Measurements from ENCODE around the gene MTHFD2L. TPM values are rescaled to one million over a fixed set of nuclear protein-coding genes. Genes with fewer than 3 reads are reported as not detected.

Gene MTHFD2L
- total RNA-seq, 1 experiment from 2014 or later: 11.6 TPM

DNA sequence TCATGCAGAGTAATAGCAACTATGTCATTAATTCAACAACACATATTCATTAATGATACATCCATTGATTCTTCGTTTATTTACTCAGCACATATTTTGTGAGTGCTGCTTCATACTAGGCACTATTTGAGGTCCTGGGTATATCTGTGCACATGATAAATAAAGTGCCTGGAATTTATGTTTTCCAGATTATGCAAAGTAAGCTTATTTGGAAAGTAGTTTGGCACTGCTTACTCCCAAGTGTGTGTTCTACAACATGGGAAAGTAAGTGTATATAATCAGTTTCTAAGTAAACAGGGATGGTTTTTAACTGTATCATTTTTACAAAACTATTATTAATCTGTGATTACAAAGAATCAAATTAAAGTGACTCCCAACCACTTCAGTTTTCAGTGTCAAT, 133.6 kb downstream of the MTHFD2L start:
- H4K5ac ChIP-seq (ENCODE audit: insufficient read length, low read depth, low read length): no peak overlapping the region
- no peaks in the 10 kb centered on the region for H3K9me3 Mint-ChIP-seq
- H2AK5ac ChIP-seq (ENCODE audit: insufficient read length, low read length): no peak overlapping the region
- H2AFZ ChIP-seq (ENCODE audit: low read length): no peak overlapping the region
- H3K27me3 ChIP-seq (ENCODE audit: insufficient read depth, low read length): no peaks in the 10 kb centered on the region
- no peak for DNase-seq
- no CpG with 5 or more reads among the region's 1 CpG for WGBS (ENCODE audit: extremely low coverage, insufficient read length, low lambda C conversion rate)
- no peak overlapping the region for H3T11ph ChIP-seq (ENCODE audit: low read length)
- H3K27me3 Mint-ChIP-seq (ENCODE audit: low read depth): no peaks in the 10 kb centered on the region
- H3K23me2 ChIP-seq (ENCODE audit: insufficient read length, low read depth, low read length, poor library complexity, severe bottlenecking): no peaks in the 10 kb centered on the region
- H3K9ac ChIP-seq (ENCODE audit: extremely low read depth, insufficient read length, low read length): no peak overlapping the region
- H2BK12ac ChIP-seq (ENCODE audit: insufficient read length, low read depth, low read length): no peak overlapping the region
- H3K79me2 ChIP-seq (ENCODE audit: insufficient read depth, low read length): no peaks in the 10 kb centered on the region
- no peak overlapping the region for H3K14ac ChIP-seq (ENCODE audit: insufficient read depth, low read length)
- H4K91ac ChIP-seq (ENCODE audit: insufficient read length, low read depth, low read length): no peak overlapping the region
- no peaks in the 10 kb centered on the region for H4K20me1 ChIP-seq (ENCODE audit: control insufficient read depth, insufficient read depth, insufficient read length)
- H2BK120ac ChIP-seq (ENCODE audit: low read depth, low read length, poor library complexity, severe bottlenecking): no peak overlapping the region
- no peak overlapping the region for H3K18ac ChIP-seq (ENCODE audit: insufficient read length, low read depth, low read length)
- no peak overlapping the region for H2BK15ac ChIP-seq (ENCODE audit: low read depth, low read length)
- TF ChIP-seq, protein P1, sequence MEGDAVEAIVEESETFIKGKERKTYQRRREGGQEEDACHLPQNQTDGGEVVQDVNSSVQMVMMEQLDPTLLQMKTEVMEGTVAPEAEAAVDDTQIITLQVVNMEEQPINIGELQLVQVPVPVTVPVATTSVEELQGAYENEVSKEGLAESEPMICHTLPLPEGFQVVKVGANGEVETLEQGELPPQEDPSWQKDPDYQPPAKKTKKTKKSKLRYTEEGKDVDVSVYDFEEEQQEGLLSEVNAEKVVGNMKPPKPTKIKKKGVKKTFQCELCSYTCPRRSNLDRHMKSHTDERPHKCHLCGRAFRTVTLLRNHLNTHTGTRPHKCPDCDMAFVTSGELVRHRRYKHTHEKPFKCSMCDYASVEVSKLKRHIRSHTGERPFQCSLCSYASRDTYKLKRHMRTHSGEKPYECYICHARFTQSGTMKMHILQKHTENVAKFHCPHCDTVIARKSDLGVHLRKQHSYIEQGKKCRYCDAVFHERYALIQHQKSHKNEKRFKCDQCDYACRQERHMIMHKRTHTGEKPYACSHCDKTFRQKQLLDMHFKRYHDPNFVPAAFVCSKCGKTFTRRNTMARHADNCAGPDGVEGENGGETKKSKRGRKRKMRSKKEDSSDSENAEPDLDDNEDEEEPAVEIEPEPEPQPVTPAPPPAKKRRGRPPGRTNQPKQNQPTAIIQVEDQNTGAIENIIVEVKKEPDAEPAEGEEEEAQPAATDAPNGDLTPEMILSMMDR (conservative IDR thresholded peaks at IDR 0.05): no peak
- no peak overlapping the region for H4K8ac ChIP-seq (replicated peaks; ENCODE audit: insufficient read length, low read depth, low read length)
- no peaks in the 10 kb centered on the region for H3K36me3 Mint-ChIP-seq (ENCODE audit: insufficient read depth in 1 of 3, low read depth in 3 of 3)
- H3K23ac ChIP-seq (ENCODE audit: insufficient read length, low read depth, low read length): no peak overlapping the region
- no peak overlapping the region for H3K4ac ChIP-seq (ENCODE audit: low read depth, low read length)
- H3K27ac Mint-ChIP-seq: no peak overlapping the region
- no peaks in the 10 kb centered on the region for H3K9me3 ChIP-seq (ENCODE audit: control insufficient read depth, low read depth, low read length)
- H2BK5ac ChIP-seq (ENCODE audit: insufficient read length, low read length): no peak overlapping the region
- H3K27ac ChIP-seq (ENCODE audit: insufficient read length, low read depth, low read length): no peak overlapping the region
- no peaks in the 10 kb centered on the region for H3K79me1 ChIP-seq (ENCODE audit: insufficient read depth, low read depth, low read length, poor library complexity, severe bottlenecking)
- H3K4me1 ChIP-seq (ENCODE audit: insufficient read depth, low read length): no peaks in the 10 kb centered on the region
- no peak overlapping the region for H2BK20ac ChIP-seq (ENCODE audit: low read depth, low read length, poor library complexity, severe bottlenecking)
- no peaks in the 10 kb centered on the region for H3K4me1 Mint-ChIP-seq
- no peak overlapping the region for H3K4me3 Mint-ChIP-seq
- H3K56ac ChIP-seq (ENCODE audit: insufficient read length, low read depth, low read length): no peak overlapping the region
- no peak overlapping the region for H3K4me2 ChIP-seq (ENCODE audit: insufficient read depth, insufficient read length, low read length)

All from H9 (cell line).